ENCODE measurements around the gene BCL2L11. TPM values are rescaled to one million over a fixed set of nuclear protein-coding genes. Genes with fewer than 3 reads are reported as not detected.

The BCL2L11 gene
- total and polyA plus RNA-seq, 2 experiments from 2014 or later = 10.6 to 22.5 TPM

- TF ChIP-seq ZNF462 (CRISPR knock-in tag; IDR thresholded peaks at IDR 0.05) (no peak), CREB1 (CRISPR knock-in tag; IDR thresholded peaks at IDR 0.05; ENCODE audit: low read depth) (no peak), ZNF114 (CRISPR knock-in tag; IDR thresholded peaks at IDR 0.05) (no peak), POLR2AphosphoS5 (IDR thresholded peaks at IDR 0.05; ENCODE audit: low read depth) (no peak)
Measured at GRCh38 chr2:111205774-111206173, 85.1 kb downstream of the BCL2L11 start (continued).

- Histone ChIP-seq H3F3A (replicated peaks; ENCODE audit: low read depth) (no peaks in the 10 kb centered on the region), H4K20me1 (replicated peaks; ENCODE audit: insufficient read depth) (no peaks in the 10 kb centered on the region), H3K4me3 (no peak overlapping the region), H3K36me3 (ENCODE audit: insufficient read depth) (no peaks in the 10 kb centered on the region), H3K4me2 (no peak overlapping the region), H2AFZ (no peak overlapping the region), H3K9me2 (ENCODE audit: insufficient read depth) (no peaks in the 10 kb centered on the region), H3K79me2 (replicated peaks; ENCODE audit: insufficient read depth) (no peaks in the 10 kb centered on the region), H3K4me1 (ENCODE audit: insufficient read depth) (no peaks in the 10 kb centered on the region), H3K27me3 (ENCODE audit: insufficient read depth) (no peaks in the 10 kb centered on the region), H3K27ac (ENCODE audit: low read depth) (no peak overlapping the region)
- DNase-seq (ENCODE audit: low spot score) (no peak), ATAC-seq (no peak)
- H3K4me3 Mint-ChIP-seq = no peak overlapping the region
- TF ChIP-seq JUNB (IDR thresholded peaks at IDR 0.05; ENCODE audit: unreplicated experiment) (no peak), CREB1 (CRISPR knock-in tag; IDR thresholded peaks at IDR 0.05; ENCODE audit: low read depth) (no peak), ZNF331 (CRISPR knock-in tag; IDR thresholded peaks at IDR 0.05; ENCODE audit: low read depth) (no peak), CTCF (conservative IDR thresholded peaks at IDR 0.05; ENCODE audit: low read depth in 2 of 2) (no peak), EZH2 (IDR thresholded peaks at IDR 0.05; ENCODE audit: low read depth, unreplicated experiment) (no peak), NANOG (IDR thresholded peaks at IDR 0.05; ENCODE audit: borderline replicate concordance) (no peak), ZNF114 (CRISPR knock-in tag; IDR thresholded peaks at IDR 0.05) (no peak), REST (IDR thresholded peaks at IDR 0.05; ENCODE audit: unreplicated experiment) (no peak), STAT1 (IDR thresholded peaks at IDR 0.05; ENCODE audit: unreplicated experiment) (no peak)
- peaks cover 4% of the 10 kb centered on the region for H3K27me3 Mint-ChIP-seq (ENCODE audit: insufficient read depth, low read depth, poor library complexity)
- H3K27ac Mint-ChIP-seq = no peak overlapping the region
- no peaks in the 10 kb centered on the region for H3K36me3 Mint-ChIP-seq (ENCODE audit: low read depth)
- H3K4me1 Mint-ChIP-seq = no peaks in the 10 kb centered on the region
- peaks cover 6% of the 10 kb centered on the region; the same call in 2 of the 3 replicates for H3K9me3 Mint-ChIP-seq
Measured at GRCh38 chr2:111207851-111208250, 87.1 kb downstream of the BCL2L11 start.
